Ovary (tissue), 9 donors: ENCODE measurements around the gene INCENP. TPM values are rescaled to one million over a fixed set of nuclear protein-coding genes. Genes with fewer than 3 reads are reported as not detected.
"Not testable (repeated sequence)": the region's sequence is repeated elsewhere in the genome, so short reads cannot be mapped to it uniquely, and the experiment has no call there.

ENCODE experiments used
- DNase-seq, 5 donors: peaks; one replicate each; pipeline ENCODE4 v3.0.0-alpha.2; 2019 to 2020
- H3K27ac ChIP-seq, 2 donors: fragments of 200-600 bp; one replicate each; pipeline versions ENCODE4 v1.5.1 to v1.8.0; 2019 to 2022
- H3K27me3 ChIP-seq: fragments of 200-600 bp; one replicate; pipeline ENCODE4 v1.8.0; 2022
- H3K36me3 ChIP-seq: fragments of 200-600 bp; sonication (generic); one replicate; pipeline ENCODE4 v1.5.1; 2019
- H3K4me1 ChIP-seq: one replicate; pipeline ENCODE4 v1.8.1; 2013; ENCODE audit warnings: mild to moderate bottlenecking, moderate library complexity; ENCODE audit not compliant: insufficient read depth
- H3K4me3 ChIP-seq: fragments of 200-600 bp; sonication (generic); one replicate; pipeline ENCODE4 v1.5.1; 2017
- H3K9me3 ChIP-seq, 2 donors: fragments of 200-600 bp in 1 of 2; sonication (generic) in 1 of 2; one replicate each; pipeline versions ENCODE4 v1.5.1 to v1.8.1; 2013 to 2019; ENCODE audit warnings: mild to moderate bottlenecking in 1 of 2, moderate library complexity in 1 of 2
- EP300 ChIP-seq: sonication (generic); formaldehyde crosslinking; IDR thresholded peaks from one replicate; pipeline ENCODE4 v1.6.1; 2017; ENCODE audit warnings: antibody characterized with exemption
- POLR2A ChIP-seq: fragments of 450-650 bp; IDR thresholded peaks from one replicate; pipeline ENCODE4 v1.6.1; 2017; ENCODE audit warnings: antibody characterized with exemption, mild to moderate bottlenecking, moderate library complexity
- WGBS, 3 donors: extraction: QIAGEN DNeasy Blood & Tissue Kit in 1 of 3; methylation state at CpG; one replicate each; pipeline versions ENCODE4 v1.1.5 to v1.1.7; 2013 to 2017; 5-methylcytosine and 5-hydroxymethylcytosine counted together
- intact Hi-C, 4 donors: fragments of 100-400 bp; cut with DNase I; formaldehyde crosslinking; loops; one replicate each; pipeline versions ENCODE4 v1.11.0 to v1.15.1; 2022 to 2023
- polyA plus RNA-seq, 2 donors: library from polyadenylated mRNA; stranded (reverse); fragments of 200-250 nt in 1 of 2; fragments of 350-450 nt in 1 of 2; fragmentation: Illumina TruSeq in 1 of 2; extraction: RNeasy Lipid Tissue Mini Kit (QIAGEN cat#74804) in 1 of 2; gene quantifications; one replicate each; pipeline ENCODE4 v1.2.3, GENCODE V29; 2013 to 2014
- total RNA-seq, 7 donors: library from RNA; depleted of rRNA in 2 of 7; stranded (reverse); fragments of >200 nt in 2 of 7; fragmentation: NEBNext Ultra II Directional in 3 of 7; extraction: Animal tissue kit (Norgen Biotek cat#: 25700) in 3 of 7; gene quantifications; one replicate each; pipeline versions ENCODE4 v1.1.0 to v1.2.4, GENCODE V29; 2016 to 2023
- TF ChIP-seq, protein P1 (sequence below), 3 donors: fragments of 450-650 bp in 2 of 3; fragments of 200-600 bp in 1 of 3; IDR thresholded peaks; one replicate each; pipeline versions ENCODE4 v1.5.1 to v1.8.0; 2016 to 2022; ENCODE audit warnings: antibody characterized with exemption in 3 of 3, mild to moderate bottlenecking in 1 of 3
- donor health status: DM: no; HTN: no; CAD: no; lungs with moderate emphysema.
- donor health status: DM: no; HTN: no; CAD: no.
- donor health status: Bipolar disorder and iron deficiency.
- donor health status: DM: yes; HTN: yes; CAD: no.
- donor health status: DM: no; HTN: no; CAD: no.
- donor health status: DM: yes; HTN: yes; CAD: no.

Gene INCENP
- total and polyA plus RNA-seq, 9 donors, result 6.6 to 20.0 (median 14.6) TPM

DNA sequence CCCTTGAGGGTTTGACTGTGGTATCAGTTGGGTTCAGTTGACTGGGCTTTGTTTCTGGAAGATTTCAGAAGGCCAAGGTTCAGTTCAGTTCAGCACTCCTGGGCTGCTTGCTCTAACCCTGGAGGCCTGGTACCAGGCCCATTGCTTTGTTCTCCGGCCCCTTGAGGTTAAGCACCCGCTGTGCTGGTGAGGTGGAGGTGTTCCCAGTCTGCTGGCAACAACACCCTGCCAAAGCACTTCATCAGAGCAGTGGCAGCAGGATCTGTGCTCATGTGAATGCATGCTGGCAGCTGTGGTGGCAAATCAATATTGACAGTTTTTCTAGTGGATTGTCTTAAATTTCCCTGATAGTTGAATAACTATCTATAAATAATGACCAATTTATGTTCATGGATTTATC lies 62.4 kb downstream of the INCENP start:
- no peak overlapping the region for H3K4me3 ChIP-seq
- intact Hi-C loops, result no loop called here
- 45 to 74% (median 62%) methylated on average over 2 of the region's 2 CpGs for WGBS, 3 donors
- H3K27ac ChIP-seq, result no peak overlapping the region
- no peaks in the 10 kb centered on the region for H3K4me1 ChIP-seq
- TF ChIP-seq POLR2A, result no peak
- TF ChIP-seq, protein P1, sequence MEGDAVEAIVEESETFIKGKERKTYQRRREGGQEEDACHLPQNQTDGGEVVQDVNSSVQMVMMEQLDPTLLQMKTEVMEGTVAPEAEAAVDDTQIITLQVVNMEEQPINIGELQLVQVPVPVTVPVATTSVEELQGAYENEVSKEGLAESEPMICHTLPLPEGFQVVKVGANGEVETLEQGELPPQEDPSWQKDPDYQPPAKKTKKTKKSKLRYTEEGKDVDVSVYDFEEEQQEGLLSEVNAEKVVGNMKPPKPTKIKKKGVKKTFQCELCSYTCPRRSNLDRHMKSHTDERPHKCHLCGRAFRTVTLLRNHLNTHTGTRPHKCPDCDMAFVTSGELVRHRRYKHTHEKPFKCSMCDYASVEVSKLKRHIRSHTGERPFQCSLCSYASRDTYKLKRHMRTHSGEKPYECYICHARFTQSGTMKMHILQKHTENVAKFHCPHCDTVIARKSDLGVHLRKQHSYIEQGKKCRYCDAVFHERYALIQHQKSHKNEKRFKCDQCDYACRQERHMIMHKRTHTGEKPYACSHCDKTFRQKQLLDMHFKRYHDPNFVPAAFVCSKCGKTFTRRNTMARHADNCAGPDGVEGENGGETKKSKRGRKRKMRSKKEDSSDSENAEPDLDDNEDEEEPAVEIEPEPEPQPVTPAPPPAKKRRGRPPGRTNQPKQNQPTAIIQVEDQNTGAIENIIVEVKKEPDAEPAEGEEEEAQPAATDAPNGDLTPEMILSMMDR (IDR thresholded peaks at IDR 0.05), result no peak
- TF ChIP-seq EP300, result no peak
- DNase-seq, result no peak
- no peaks in the 10 kb centered on the region for H3K27me3 ChIP-seq
- no peaks in the 10 kb centered on the region for H3K36me3 ChIP-seq
- no peaks in the 10 kb centered on the region for H3K9me3 ChIP-seq

DNA sequence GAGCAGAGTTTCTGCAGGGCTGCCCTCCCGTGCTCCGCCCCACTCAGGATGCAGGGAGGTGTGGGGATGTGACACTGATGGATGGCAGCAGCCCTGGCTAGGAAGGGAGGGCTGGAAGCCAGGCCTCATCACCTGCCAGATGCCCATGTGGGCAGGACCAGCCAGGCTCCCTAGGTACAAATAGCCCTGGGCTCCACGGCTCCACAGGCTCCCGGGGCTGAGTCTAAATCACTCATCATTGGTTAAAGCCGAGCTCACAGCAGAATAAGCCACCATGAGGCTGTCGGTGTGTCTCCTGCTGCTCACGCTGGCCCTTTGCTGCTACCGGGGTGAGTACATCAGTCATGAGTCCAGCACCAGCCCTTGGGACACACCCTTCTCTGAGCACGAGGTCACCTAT lies 66.2 kb downstream of the INCENP start, which contains the start of gene SCGB1D1:
Gene SCGB1D1 (plus strand): TSS at position 206 of the 400 bp plus-strand sequence. CDS start 69 bp downstream, at position 275.
- H3K27ac ChIP-seq, result no peak within 1 kb of the TSS
- H3K4me3 ChIP-seq, result no peak within 1 kb of the TSS
- H3K4me1 ChIP-seq, result no peaks in the 10 kb centered on the region
- 59 to 72% (median 60%) methylated on average over 9 of the region's 9 CpGs for WGBS, 3 donors
- no peaks in the 10 kb centered on the region for H3K27me3 ChIP-seq
- no peaks in the 10 kb centered on the region for H3K36me3 ChIP-seq
- DNase-seq, result no peak
- intact Hi-C loops, result no loop called here
- H3K9me3 ChIP-seq, result no peaks in the 10 kb centered on the region
- no peak for TF ChIP-seq POLR2A
- TF ChIP-seq, protein P1 (IDR thresholded peaks at IDR 0.05), result no peak
- no peak for TF ChIP-seq EP300

DNA sequence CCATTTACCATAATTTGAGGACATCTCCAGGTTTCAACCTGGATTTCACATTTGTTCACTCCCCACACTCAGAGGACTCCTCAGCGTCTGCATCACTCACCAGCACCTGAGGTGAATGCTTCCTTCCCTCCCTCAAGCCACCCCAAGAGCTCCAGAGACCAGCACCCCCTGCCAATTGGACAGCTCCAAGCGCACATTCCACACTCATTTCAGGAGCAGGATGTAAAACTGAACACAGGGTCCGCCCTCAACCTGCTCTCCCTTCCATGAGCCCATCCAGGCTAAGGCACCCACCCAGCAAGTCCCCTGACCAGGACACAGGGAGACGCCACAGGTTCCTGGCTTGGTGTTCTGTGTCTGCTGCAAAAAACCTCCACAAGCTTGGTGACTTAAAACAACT lies 70.1 kb downstream of the INCENP start:
- DNase-seq, result no peak
- no peak overlapping the region for H3K27ac ChIP-seq
- H3K27me3 ChIP-seq, result no peaks in the 10 kb centered on the region
- H3K4me1 ChIP-seq, result no peaks in the 10 kb centered on the region
- no peaks in the 10 kb centered on the region for H3K9me3 ChIP-seq
- no peak overlapping the region for H3K4me3 ChIP-seq
- no peak for TF ChIP-seq POLR2A
- TF ChIP-seq, protein P1 (IDR thresholded peaks at IDR 0.05), result no peak
- TF ChIP-seq EP300, result no peak
- H3K36me3 ChIP-seq, result no peaks in the 10 kb centered on the region
- 51 to 58% (median 52%) methylated on average over 4 of the region's 4 CpGs for WGBS, 3 donors
- intact Hi-C loops, result no loop called here

DNA sequence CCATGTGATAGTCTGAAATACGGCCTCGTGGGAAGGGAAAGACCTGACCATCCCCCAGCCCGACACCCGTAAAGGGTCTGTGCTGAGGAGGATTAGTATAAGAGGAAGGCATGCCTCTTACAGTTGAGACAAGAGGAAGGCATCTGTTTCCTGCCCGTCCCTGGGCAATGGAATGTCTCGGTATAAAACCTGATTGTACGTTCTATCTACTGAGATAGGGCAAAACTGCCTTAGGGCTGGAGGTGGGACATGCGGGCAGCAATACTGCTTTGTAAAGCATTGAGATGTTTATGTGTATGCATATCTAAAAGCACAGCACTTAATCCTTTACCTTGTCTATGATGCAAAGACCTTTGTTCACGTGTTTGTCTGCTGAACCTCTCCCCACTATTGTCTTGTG lies 71.2 kb downstream of the INCENP start:
- H3K36me3 ChIP-seq, H3K9me3 ChIP-seq, H3K4me3 ChIP-seq, H3K27ac ChIP-seq, intact Hi-C loops, H3K4me1 ChIP-seq, H3K27me3 ChIP-seq, DNase-seq: not testable (repeated sequence)
- WGBS, 3 donors, result 5 to 26% (median 16%) methylated on average over 4 to 5 of the region's 9 CpGs

DNA sequence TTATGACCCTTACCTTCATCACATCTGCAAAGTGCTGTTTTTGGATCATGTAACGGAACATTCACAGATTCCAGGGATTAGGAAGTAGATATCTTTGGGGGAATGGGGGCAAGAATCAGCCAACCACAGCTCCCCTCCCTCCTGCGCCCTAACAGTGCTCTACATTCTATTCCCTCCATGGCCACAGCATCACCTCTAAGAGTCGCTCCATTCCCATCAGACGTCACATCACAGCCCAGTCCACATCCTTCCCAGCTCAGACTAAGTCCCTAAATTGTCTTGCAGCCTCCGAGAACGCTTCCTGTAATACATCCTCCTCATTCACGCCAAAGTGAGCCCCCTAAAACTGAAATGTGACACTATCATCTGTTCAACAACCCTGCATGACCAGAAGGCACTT lies 72.1 kb downstream of the INCENP start:
- Histone ChIP-seq H3K36me3 (no peaks in the 10 kb centered on the region), H3K4me3 (no peak overlapping the region), H3K27ac (no peak overlapping the region), H3K9me3 (no peaks in the 10 kb centered on the region), H3K27me3 (no peaks in the 10 kb centered on the region), H3K4me1 (no peaks in the 10 kb centered on the region)
- TF ChIP-seq EP300, result no peak
- TF ChIP-seq POLR2A, result no peak
- TF ChIP-seq, protein P1 (IDR thresholded peaks at IDR 0.05), result no peak
- intact Hi-C loops, result no loop called here
- no peak for DNase-seq
- WGBS, 3 donors, result 55 to 62% (median 57%) methylated on average over 7 of the region's 7 CpGs

DNA sequence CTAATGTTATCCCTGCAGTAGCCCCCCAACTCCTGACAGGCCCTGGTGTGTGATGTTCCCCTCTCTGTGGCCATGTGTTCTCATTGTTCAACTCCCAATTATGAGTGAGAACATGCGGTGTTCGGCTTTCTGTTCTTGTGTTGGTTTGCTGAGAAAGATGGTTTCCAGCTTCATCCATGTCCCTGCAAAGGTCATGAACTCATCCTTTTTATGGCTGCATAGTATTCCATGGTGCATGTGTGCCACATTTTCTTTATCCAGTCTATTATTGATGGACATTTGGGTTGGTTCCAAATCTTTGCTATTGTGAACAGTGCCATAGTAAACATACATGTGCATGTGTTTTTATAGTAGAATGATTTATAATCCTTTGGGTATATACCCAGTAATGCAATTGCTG lies 73.6 kb downstream of the INCENP start:
- H3K27ac ChIP-seq, H3K4me1 ChIP-seq, DNase-seq, H3K27me3 ChIP-seq, H3K36me3 ChIP-seq, H3K9me3 ChIP-seq, intact Hi-C loops, H3K4me3 ChIP-seq: not testable (repeated sequence)
- WGBS, 3 donors, result 66 to 95% (median 73%) methylated on average over 2 of the region's 2 CpGs
